NCI-H446 treated with DMSO at 0.1 percent for 48 hours (cell line): ENCODE results near the gene DOCK8.

ENCODE experiments used
- DNase-seq: peaks from one replicate; lab custom pipeline; 2025; lab: John Stamatoyannopoulos, UW

DOCK8 gene

DNA sequence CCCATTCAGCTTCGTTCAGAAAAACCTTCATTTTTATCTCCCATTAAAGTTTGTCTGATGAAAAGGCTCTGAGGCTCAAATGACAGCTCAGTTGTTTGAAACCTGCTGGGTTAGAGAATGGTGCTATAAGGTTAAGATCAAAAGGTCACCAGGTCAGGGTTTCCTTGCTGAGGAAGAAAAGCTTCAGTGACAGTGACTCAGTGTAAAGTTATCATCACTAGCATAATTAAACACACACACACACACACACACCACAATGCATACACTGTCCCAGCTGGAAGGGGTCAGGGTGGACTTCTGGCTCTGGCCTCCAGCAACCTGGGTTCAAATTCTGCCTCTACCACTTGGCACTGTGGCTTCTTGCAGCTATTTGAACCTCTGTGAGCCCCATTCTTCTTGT is 281.1 kb downstream of the DOCK8 start:
- no peak for DNase-seq

DNA sequence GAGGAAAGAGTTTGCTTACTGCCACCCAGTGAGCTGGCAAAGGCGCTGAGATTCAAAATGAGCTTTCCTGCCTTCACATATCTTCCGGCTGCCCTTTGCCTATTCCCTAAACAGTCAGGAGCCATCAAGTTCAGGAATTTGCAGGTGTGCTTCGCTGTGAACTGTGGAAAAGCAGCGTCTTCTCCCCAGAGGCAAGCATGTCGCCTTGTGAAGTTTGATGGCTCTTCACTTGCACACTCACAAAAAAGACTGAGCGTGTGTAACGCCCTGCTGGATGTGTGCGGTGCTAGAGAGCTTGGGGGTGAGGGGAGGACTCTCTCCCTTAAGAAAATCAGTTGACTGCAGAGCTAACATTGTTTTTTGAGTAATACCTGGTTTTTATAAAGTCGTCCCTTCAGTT is 288.7 kb downstream of the DOCK8 start:
- no peak for DNase-seq

DNA sequence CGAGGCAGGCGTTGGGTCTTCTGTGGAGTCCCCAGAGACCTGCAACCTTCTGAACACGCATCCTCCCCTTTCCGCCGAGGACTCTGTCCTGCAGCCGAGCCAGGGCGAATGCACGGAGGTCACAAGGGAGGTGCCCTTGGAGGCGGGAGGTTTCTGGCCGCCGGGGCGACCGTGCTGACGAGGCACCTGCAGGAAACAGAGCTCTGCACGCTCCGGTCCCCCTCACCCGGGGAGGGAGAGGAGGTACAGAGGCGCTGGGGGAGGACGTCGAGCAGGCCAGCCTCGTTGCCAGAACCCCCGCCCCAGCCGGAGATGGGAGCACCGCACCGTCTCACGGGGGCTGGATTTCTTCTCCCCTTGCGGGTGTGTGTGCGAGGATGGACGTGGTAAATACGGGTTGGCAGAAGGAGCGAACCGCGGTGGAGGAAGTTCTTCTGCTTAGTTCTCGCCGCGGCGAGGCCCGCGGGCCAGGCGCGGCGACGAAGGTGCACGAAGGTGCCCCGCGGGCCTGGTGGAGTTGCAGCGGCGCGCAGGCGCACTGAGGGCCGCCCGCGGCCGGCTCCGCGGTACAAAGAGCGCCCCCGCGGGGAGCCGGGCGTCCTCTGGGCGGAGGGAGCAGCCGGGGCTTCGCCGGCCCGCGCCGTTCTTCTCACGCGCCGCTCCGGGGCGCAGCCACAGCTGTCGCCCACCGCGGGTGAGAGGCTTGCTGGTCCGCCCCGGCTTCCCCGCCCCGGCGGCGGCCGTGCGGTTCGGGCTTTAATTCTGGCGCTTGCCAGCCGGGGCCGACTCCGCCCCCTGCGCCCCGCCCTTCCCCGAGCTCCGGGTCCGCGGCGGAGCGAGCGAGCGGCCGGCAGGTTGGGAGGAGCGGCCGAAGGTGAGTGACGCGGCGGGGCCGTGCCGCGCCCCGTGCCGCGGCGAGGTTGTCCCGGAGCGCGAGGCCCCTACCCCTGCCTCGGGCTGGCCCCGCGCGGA is 289.5 kb downstream of the DOCK8 start, which contains the start of gene KANK1:
Gene KANK1, plus strand, starts transcription at position 815 of the 972 bp plus-strand sequence.
- no peak for DNase-seq

DNA sequence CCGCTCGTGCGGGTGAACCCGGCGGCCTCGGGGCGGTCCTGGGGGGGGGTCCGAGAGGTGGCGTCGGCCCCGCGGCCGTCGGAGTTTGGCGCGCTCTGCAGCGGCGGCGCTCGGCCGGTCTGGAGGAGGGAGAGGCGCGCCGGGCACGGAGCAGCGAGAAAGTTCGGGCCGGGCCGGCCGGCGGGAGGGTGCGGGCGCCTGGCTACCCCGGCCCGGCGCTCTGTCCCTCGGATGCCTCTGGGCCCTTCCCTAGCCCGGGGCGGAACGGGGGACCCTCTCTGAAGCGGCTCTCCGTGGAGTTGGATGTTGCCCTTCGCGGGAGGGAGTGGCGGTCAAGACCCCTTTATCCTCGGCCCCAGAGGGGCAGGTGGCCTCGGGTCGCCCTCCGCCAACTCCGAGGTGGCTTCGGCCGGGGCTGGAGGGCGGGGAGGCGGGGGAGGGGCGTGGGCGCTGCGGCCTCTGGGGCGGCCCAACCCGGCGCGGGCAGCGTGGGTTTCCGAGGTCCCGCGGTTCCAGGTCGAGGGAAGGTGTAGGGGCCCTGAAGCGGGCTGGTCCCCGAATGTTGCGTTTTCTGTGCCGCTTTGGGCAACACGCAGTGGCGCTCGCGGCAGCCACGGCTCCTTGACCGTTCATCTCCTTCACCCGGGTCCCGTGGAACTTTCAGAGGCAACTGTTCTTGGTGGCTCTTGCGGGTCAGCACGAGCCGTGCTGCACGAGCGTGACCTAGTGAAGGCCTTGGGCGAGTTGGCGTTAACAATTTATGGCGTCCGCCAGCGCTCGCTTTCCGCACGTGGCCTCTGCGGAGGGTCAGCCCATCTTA is 290.5 kb downstream of the DOCK8 start:
- no peak for DNase-seq

DNA sequence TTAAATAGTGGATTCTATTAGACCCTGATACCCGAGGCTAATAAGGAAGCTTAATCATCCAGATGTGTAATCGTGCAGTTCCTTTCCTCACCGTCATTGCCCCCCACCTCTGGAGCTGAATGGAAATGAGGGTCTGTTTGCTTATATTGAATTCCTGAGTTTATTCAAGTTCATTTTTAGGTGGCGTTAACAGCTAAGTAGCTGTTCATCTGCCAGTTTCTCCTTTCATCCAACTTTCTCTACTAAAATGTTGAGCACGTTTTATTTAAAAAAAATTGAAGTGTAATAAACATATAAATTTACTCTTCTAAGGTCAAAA is 291.0 kb downstream of the DOCK8 start:
- no peak for DNase-seq

DNA sequence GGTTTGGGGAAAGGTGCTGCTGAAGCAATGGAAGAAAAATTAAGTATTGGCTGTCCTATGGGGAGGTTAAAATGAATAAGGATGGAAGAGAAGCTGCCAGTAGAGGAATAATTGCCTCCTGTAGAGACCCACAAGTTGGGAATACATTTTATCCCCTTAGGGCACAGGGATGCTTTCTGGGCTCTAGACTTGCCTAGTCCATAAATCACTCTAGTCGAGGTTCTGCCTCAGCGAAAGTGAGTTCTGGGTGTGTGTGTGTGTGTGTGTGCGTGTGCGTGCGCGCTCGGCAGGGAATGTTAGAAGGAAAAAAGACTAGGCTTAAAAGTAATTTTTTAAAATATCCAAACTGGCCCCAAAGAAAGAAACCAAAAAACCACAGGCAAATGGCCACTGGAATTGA is 291.6 kb downstream of the DOCK8 start:
- no peak for DNase-seq

DNA sequence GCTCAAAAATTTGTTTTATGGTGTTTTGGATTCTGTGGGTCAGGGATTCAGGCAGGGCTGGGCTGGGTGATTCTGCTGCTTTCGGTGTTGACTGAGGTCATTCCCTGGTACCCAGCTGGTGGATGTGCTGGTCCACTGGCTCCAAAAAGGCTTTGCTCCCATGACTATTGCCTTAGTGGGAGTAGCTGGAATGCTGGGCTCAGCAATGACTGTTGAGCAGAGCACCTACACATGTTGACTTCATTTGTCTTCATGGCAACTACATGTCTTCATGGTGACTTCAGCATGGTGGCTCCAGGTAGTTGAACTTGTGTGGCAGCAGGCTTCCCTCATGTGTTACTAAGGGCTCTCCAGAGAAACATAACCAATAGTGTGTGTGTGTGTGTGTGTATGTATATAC is 297.2 kb downstream of the DOCK8 start:
- no peak for DNase-seq

DNA sequence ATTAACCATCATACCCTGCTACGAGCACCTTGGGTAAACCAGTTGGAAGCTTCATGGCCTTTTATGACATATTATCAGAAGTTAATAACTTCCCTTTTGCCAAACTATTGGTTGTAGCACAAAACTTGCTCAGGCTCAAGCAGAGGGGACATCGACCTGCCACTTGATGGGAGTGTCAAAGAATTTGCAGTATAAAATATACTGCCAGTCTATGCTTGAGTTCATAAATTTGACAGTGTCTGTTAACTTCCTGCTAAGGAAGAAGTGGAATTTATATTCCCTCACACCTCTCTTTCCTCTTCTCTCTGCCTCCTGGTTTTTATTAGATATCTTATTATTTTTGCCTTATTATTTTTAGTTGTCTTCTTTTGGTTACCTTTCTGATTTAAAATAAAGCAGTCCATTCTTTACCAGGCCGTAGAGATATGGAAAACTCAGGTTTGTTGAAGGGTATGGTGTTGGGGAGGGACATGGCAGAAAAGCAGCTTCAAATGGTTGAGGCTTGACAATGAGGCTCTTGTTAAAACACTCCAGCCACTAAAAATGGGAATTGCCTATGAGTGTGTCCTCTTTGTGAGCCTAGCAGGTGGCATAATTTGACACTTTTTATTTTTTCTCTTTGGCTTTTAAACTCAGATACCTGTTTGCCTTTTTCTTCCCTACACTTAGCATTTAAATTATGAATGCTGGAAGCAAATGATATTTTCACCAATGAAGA is 298.0 kb downstream of the DOCK8 start:
- no peak for DNase-seq
